Measurements from ENCODE around the gene MORN1. TPM values are rescaled to one million over a fixed set of nuclear protein-coding genes. Genes with fewer than 3 reads are reported as not detected.

MORN1 gene
- polyA plus RNA-seq, 3 donors from 2014 or later: 0.89 to 4.0 (median 3.9) TPM

GRCh38 chr1:2375923-2376260 is 15.5 kb downstream of the MORN1 start:
- Mint-ChIP-seq H3K27ac (no peak overlapping the region), H3K9me3 (no peaks in the 10 kb centered on the region), H3K4me1 (no peaks in the 10 kb centered on the region), H3K27me3 (ENCODE audit: low read depth in 3 of 3) (peaks cover 0 to 4% (median 0%) of the 10 kb centered on the region in 3 donors), H3K4me3 (no peak overlapping the region), H3K36me3 (peaks cover 0 to 3% (median 3%) of the 10 kb centered on the region in 3 donors)
- DNase-seq: no peak

GRCh38 chr1:2375246-2375922 is 16.0 kb downstream of the MORN1 start:
- H3K27ac Mint-ChIP-seq: no peak overlapping the region
- DNase-seq: no peak
- no peaks in the 10 kb centered on the region for H3K9me3 Mint-ChIP-seq
- H3K27me3 Mint-ChIP-seq (ENCODE audit: low read depth in 3 of 3): peaks cover 0 to 4% (median 0%) of the 10 kb centered on the region in 3 donors
- H3K36me3 Mint-ChIP-seq: peaks cover 0 to 4% (median 3%) of the 10 kb centered on the region in 3 donors
- no peaks in the 10 kb centered on the region for H3K4me1 Mint-ChIP-seq
- no peak overlapping the region for H3K4me3 Mint-ChIP-seq

GRCh38 chr1:2374252-2375155 is 16.9 kb downstream of the MORN1 start:
- H3K4me1 Mint-ChIP-seq: no peaks in the 10 kb centered on the region
- no peaks in the 10 kb centered on the region for H3K9me3 Mint-ChIP-seq
- no peak for DNase-seq
- H3K27ac Mint-ChIP-seq: no peak overlapping the region
- H3K36me3 Mint-ChIP-seq: peaks cover 0 to 12% (median 3%) of the 10 kb centered on the region in 3 donors
- H3K27me3 Mint-ChIP-seq (ENCODE audit: low read depth in 3 of 3): peaks cover 0 to 4% (median 0%) of the 10 kb centered on the region in 3 donors
- no peak overlapping the region for H3K4me3 Mint-ChIP-seq

DNA sequence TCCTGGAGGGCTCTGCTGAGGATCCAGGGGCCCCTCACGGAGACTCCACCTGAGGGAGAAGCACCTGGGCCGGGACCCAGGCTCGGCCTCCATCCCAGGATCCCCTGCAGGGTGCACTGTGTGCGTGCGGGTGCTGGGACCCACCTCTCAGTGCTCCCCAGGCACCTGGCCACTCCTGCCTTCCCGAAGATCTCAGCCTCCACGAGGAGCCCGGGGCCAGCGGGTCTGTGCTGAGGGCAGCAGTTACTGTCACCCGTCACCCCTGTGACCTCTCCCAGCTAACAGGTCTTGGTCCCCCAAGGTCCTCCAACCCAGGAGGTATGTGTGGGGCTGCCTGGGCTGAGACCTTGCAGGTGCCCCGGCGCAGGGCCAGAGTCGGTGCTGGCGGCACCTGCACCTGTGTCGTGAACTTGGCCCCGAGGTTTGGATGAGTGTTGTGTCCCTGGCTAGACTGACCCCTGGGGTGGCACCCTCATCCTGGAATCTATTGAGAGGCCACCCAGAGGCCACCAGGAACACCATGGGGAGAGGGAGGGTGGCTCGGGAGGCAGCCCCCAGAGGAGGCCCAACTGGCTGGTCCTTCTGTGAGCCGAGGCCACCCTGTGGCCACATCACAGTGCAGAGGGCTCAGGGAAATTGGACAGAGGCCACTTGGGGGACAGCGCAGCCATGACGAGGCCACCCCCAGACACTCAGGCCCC is 17.7 kb downstream of the MORN1 start:
- Mint-ChIP-seq H3K9me3 (no peaks in the 10 kb centered on the region), H3K27me3 (ENCODE audit: low read depth in 3 of 3) (peaks cover 0 to under 1% (median 0%) of the 10 kb centered on the region in 3 donors), H3K36me3 (peaks cover 0 to 12% (median 3%) of the 10 kb centered on the region in 3 donors)

DNA sequence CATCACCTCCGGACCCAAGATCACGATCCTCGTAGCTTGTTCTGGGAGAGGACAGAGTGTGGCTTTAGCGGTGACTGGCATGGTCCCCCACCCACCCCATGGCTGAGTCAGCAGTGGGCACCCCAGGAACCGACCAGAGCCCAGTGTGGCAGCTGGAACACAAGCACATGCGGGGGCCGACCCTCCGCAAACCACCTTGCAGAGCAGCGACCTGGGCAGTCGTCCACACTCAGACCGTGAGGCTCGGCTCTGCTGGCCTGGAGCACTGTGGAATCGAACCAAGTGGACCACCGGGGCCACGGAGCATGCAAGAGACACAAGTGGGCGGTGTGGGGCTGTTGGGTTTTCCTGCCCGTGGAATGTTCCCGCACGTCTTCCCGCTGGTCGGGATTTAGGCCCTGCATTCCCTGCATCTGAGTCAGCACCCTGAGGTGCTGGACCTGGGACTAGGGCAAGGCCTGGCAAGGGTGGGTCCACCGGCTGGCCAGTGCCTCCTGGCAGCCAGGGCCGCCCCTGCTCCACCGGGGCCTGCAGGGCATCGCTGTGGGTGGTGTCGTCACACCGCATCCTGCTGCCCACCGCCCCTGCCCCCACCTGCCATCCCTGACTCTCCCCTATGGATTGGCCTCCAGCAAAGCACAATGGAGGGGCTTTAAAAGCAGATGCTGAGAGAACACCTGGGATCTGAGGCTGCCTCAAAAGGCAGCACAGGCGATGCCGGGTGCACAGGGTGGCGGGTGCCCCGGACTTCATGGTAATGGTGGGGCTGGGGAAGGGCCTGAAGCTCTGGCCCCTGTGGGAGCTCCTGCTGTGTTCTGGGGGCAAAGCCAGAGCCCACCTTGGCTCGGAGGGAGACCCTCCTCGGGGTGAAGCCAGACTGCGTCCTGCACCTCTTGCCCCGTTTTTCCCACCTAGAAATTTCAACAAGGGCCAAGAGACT is 18.5 kb downstream of the MORN1 start:
- no peak overlapping the region for H3K27ac Mint-ChIP-seq
- no peak for DNase-seq
- peaks cover 3 to 16% (median 3%) of the 10 kb centered on the region in 3 donors for H3K36me3 Mint-ChIP-seq
- no peaks in the 10 kb centered on the region for H3K27me3 Mint-ChIP-seq (ENCODE audit: low read depth in 3 of 3)
- H3K9me3 Mint-ChIP-seq: no peaks in the 10 kb centered on the region
- no peaks in the 10 kb centered on the region for H3K4me1 Mint-ChIP-seq
- H3K4me3 Mint-ChIP-seq: no peak overlapping the region

More for the DNA sequence above, 17.7 kb downstream of the MORN1 start:
- no peak overlapping the region for H3K4me3 Mint-ChIP-seq
- no peak for DNase-seq
- H3K27ac Mint-ChIP-seq: no peak overlapping the region
- no peaks in the 10 kb centered on the region for H3K4me1 Mint-ChIP-seq

DNA sequence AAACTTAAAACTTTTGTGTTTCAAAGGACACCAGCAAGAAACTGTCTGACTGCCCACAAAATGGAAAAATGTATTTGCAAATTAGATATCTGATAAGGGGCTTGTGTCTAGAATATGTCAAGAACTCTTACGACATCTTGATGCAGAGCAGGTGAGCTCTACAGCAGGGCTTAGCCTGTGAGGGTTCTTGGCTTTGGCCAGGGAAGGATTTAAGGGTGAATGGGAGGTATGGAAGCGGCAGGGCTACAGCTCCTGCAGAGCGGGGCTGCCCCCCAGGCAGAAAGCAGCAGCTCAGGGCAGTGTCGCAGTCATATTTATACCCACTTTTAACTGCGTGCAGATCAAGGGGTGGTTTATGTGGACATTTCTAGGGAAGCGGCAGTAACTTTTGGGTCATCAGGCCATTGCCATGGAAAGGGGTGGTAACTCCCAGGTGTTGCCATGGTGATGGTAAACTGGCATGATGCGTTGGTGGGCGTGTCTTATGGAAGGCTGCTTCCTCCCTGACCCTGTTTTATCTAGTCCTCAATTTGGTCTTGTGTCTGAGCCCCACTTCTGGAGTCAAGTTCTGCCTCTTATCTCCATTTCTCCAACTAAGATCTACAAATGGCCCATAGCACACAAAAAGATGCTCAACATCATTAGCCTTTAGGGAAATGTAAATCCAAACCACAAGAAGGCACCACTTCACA is 23.2 kb downstream of the MORN1 start:
- Mint-ChIP-seq H3K27me3 (ENCODE audit: low read depth in 3 of 3) (no peaks in the 10 kb centered on the region), H3K4me3 (no peak overlapping the region), H3K4me1 (no peaks in the 10 kb centered on the region), H3K27ac (no peak overlapping the region), H3K9me3 (peaks cover 0 to 9% (median 6%) of the 10 kb centered on the region in 6 donors), H3K36me3 (peaks cover 3 to 19% (median 7%) of the 10 kb centered on the region in 3 donors)
- DNase-seq: no peak

DNA sequence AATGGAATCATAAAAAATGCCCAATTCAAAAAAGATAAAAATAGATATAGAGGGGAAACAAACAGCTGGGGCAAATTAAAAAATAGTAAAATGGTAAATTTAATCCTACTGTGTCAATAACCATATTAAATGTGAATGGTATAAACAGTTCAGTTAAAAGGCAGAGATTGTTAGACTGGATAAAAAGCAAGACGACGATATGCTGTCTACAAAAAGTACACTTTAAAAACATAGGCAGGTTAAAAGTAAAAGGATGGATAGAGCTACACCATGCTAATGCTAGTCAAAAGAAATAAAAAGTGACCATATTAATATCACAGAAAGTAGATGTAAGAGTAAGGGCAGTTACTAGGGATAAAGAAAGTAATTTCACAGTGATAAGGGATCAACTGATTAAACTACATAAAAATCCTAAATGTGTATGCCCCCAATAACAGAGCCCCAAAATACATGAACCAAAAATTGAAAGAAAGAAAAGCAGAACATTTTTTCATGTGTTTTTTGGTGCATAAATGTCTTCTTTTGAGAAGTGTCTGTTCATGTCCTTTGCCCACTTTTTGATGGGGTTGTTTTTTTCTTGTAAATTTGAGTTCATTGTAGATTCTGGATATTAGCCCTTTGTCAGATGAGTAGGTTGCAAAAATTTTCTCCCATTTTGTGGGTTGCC is 27.4 kb downstream of the MORN1 start:
- H3K4me1 Mint-ChIP-seq: no peaks in the 10 kb centered on the region
- no peaks in the 10 kb centered on the region for H3K27me3 Mint-ChIP-seq (ENCODE audit: low read depth in 3 of 3)
- peaks cover 4 to 10% (median 6%) of the 10 kb centered on the region in 3 donors for H3K36me3 Mint-ChIP-seq
- no peak overlapping the region for H3K4me3 Mint-ChIP-seq
- no peak for DNase-seq
- peaks cover 0 to 11% (median 7%) of the 10 kb centered on the region in 6 donors for H3K9me3 Mint-ChIP-seq
- H3K27ac Mint-ChIP-seq: no peak overlapping the region

DNA sequence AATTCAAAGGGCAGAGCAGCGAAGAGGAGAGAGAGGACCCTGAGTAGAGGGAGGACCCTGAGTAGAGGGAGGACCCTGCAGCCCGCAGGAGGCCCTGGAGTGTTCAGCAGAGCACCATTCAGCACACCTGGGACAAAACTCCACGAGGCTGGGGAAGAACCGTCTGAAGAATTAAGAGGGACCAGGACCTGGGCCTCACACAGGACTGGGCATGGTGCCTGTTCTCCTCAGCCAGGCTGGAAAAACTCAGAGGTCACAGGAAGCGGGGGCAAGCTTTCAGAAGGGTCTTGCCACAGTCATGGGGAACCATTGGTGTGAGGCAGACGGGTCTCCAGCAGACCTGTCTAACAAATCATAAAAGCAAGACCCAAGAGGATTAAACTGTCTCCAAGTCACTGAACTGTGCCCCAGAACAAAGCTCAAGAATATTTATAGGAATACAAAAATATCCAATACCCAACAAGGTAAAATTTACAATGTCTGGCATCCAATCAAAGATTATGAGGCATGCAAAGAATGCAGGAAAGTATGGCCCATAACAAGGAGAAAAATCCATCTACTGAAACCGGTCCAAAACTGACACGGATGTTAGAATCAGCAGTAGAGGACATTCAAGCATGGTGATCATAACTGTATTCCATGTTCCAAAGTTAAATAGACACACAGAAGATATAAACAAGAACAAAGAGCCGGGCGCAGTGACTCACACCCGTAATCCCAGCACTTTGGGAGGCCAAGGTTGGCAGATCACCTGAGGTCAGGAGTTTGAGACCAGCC is 30.6 kb downstream of the MORN1 start:
- Mint-ChIP-seq H3K9me3 (peaks cover 0 to 11% (median 7%) of the 10 kb centered on the region in 6 donors), H3K36me3 (peaks cover 3 to 6% (median 4%) of the 10 kb centered on the region in 3 donors), H3K4me3 (no peak overlapping the region), H3K27ac (no peak overlapping the region), H3K27me3 (ENCODE audit: low read depth in 3 of 3) (no peaks in the 10 kb centered on the region), H3K4me1 (no peaks in the 10 kb centered on the region)
- DNase-seq: no peak

DNA sequence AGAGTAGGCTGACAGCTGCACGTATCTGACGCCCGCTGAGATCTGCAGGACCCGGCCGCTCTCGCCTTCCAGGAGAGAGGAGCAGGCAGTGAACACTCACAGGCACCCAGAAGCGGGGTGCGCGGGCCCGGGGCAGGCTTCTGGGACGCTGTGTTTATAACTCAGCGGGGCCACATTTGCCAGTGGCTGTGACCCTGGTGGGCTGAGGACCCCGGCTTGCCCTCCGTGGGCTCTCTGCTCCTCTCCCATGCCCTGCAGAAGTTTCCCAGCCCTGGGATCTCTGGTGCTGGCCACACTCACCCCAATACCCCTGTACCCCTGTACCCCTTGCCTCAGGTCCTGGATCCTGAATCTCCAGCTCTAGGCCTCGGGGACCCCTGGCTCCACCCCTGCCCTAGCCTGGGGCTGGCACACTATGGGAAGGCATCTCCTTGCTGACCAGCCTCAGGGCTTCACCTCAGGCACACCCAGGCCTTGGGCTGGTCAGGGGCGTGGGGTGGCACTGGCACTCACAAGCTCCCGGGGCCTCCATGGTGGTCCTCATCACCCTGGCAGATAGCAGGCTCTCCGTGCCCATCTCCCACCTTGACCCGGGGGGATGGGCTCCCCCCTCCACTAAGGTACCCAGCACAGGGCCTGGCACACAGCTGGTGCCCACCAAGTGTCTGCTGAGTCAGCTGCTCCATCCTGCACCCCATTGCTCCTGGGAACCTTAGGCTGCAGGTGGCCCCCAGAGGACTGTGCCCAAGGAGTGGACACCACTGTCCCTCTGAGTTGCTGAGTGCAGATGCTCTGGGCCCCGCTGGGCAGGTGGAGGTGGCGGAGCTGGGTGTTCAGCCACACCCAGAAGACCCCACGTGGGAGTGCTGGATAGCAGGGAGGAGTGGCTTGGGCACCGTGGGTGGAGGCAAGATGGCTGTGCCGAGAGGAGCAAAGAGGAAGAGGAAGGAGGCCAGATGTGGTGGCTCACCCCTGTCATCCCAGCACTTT is 32.4 kb downstream of the MORN1 start:
- H3K4me1 Mint-ChIP-seq: no peaks in the 10 kb centered on the region
- no peak overlapping the region for H3K27ac Mint-ChIP-seq
- peaks cover 3 to 6% (median 4%) of the 10 kb centered on the region in 3 donors for H3K36me3 Mint-ChIP-seq
- DNase-seq: no peak
- H3K9me3 Mint-ChIP-seq: peaks cover 0 to 8% (median 6%) of the 10 kb centered on the region in 6 donors
- H3K4me3 Mint-ChIP-seq: no peak overlapping the region
- no peaks in the 10 kb centered on the region for H3K27me3 Mint-ChIP-seq (ENCODE audit: low read depth in 3 of 3)

GRCh38 chr1:2358072-2358471 is 33.3 kb downstream of the MORN1 start:
- Mint-ChIP-seq H3K9me3 (peaks cover 0 to 2% (median under 1%) of the 10 kb centered on the region in 6 donors), H3K4me1 (no peaks in the 10 kb centered on the region), H3K27me3 (ENCODE audit: low read depth in 3 of 3) (no peaks in the 10 kb centered on the region), H3K36me3 (peaks cover 0 to 3% (median 3%) of the 10 kb centered on the region in 3 donors), H3K27ac (no peak overlapping the region), H3K4me3 (no peak overlapping the region)
- no peak for DNase-seq
